ENCODE data around the gene CPEB2.

CPEB2 gene

GRCh38 chr4:15007201-15007600 is 4.9 kb downstream of the CPEB2 start:
- DNase-seq (ENCODE audit: low read depth, low spot score): no peak
- H3K27ac ChIP-seq: no peak overlapping the region

DNA sequence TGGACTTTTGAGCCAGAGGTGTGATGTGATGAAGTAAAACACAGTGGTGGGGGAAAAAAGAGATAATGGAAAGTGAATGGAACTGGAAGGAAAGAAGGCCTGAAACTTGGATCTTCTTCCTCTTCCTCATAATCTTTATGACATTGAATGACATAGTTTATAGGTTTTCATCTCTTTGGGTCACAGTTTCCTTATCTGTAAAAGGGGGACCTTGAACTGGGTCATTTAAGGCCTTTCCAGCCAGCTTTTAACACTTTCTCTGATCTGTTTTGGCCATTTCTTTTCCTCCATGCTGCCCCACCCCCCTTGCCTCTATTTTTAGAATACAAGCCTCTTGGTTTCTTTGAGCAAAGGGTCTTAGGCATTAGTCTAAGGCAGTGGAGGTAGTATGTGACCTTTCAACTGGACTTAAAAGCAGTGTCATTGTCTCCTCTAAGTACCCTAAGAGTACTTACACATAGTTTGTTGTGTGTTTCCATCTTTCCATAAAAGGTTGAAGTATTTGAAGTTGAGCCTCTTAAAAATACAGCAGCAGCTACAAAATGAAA is 7.8 kb downstream of the CPEB2 start:
- DNase-seq (ENCODE audit: low read depth, low spot score): no peak
- H3K27ac ChIP-seq: no peak overlapping the region

DNA sequence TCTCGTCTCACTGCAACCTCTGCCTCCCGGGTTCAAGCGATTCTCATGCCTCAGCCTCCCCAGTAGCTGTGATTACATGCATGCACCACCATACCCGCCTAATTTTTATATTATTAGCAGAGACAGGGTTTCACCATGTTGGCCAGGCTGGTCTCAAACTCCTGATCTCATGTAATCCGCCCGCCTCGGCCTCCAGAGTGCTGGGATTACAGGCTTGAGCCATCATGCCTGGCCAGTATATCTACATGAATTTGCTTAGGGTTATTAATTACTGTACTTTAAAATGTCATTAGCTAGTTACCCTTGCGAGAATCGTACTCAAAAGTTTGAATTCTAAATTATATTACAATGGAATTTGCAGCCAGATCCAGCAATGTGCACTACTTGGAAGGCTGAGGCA is 8.9 kb downstream of the CPEB2 start:
- no peak overlapping the region for H3K27ac ChIP-seq
- DNase-seq (ENCODE audit: low read depth, low spot score): no peak

DNA sequence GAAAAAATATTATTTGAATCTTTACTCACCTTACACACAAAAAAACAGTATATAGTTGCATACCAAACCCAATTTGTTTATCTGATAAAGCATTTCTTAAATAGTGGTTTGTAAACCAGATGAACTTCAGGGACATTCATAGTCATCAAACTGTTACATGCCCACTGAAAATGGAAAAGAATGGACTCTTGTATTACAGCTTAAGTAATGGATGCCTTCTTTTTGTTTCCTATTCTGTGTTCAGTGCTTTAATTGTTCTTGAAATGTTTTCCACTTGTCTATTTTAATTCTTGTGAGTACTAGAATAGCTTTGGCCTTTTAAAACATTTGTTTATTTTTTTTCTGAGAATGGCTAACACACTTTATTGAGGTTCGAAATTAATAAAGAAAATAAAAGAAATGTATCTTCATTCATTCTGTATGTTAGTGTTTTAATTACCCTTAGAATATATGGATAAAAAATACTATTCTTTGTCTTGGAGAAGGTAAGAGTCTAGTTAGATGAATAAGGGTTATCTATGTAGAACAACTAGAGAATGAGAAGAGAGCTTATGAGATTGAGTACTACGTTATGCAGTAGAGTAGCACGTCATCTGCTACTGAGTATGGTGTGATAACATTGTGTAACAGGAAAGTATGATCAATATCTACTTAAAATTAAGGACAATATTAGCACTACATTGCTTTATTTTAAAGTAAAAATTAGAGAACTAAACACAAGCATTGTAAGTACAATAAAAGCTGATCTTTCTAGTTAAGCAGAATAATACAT is 9.9 kb downstream of the CPEB2 start:
- H3K27ac ChIP-seq: no peak overlapping the region

GRCh38 chr4:15013585-15013984 is 11.3 kb downstream of the CPEB2 start:
- H3K27ac ChIP-seq: no peak overlapping the region

More for the DNA sequence above, 9.9 kb downstream of the CPEB2 start:
- DNase-seq (ENCODE audit: low read depth, low spot score): no peak

GRCh38 chr4:15015170-15015569 is 12.9 kb downstream of the CPEB2 start:
- H3K27ac ChIP-seq: no peak overlapping the region
- no peak for DNase-seq (ENCODE audit: low read depth, low spot score)

More at GRCh38 chr4:15013585-15013984, 11.3 kb downstream of the CPEB2 start:
- DNase-seq (ENCODE audit: low read depth, low spot score): no peak

DNA sequence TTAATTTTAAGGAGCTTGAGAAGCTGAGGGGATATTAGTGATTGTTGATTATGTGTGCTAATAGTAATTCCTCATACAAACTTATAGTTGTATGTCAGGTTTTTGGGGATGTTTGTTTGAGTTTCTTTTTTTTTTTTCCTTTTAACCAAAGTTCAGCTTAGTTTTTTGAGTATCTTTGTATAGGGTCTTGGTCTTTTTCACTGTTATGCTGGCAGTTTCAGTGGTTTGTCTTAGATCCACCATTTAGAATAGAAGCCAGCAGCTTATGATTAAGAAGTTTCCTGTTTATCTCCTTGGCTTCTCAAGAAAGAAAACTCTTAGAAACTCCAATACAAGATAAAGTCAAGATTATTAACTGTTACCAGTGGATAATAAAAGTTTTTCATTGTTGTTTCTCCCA is 16.1 kb downstream of the CPEB2 start:
- no peak overlapping the region for H3K27ac ChIP-seq
- no peak for DNase-seq (ENCODE audit: low read depth, low spot score)

- DNase-seq (ENCODE audit: low read depth, low spot score): no peak
- H3K27ac ChIP-seq: no peak overlapping the region
These were observed 18.4 kb downstream of the CPEB2 start for GRCh38 chr4:15020502-15021286.

GRCh38 chr4:15021311-15021710 is 19.0 kb downstream of the CPEB2 start:
- DNase-seq (ENCODE audit: low read depth, low spot score): no peak
- no peak overlapping the region for H3K27ac ChIP-seq

GRCh38 chr4:15021946-15022345 is 19.7 kb downstream of the CPEB2 start:
- DNase-seq (ENCODE audit: low read depth, low spot score): no peak
- H3K27ac ChIP-seq: no peak overlapping the region

GRCh38 chr4:15024386-15024785 is 22.1 kb downstream of the CPEB2 start:
- no peak overlapping the region for H3K27ac ChIP-seq
- DNase-seq (ENCODE audit: low read depth, low spot score): no peak

GRCh38 chr4:15025693-15026092 is 23.4 kb downstream of the CPEB2 start:
- H3K27ac ChIP-seq: no peak overlapping the region
- no peak for DNase-seq (ENCODE audit: low read depth, low spot score)

DNA sequence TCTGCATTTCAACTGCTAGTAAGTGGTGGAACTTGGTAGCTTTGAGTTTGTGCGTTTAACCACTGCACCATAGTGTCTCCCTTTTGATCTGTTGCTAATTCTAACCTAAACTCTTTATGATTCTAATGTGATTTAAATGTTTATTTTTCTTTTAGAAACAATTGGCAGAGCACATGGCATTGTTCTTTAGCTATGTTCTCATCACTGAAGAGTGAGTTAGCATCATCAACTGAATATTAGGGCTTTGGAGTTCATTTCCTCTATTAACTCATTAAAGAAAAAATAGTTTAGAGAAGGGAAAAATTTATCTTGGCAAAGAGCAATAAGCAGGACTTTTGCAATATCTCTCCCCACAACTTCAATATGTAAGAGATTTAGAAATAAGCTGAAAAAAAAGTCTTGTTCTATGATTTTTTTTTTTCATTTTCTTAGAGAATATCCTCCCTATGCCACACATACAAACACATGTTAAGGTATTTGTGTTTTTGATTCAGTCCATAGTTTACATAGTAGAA is 25.7 kb downstream of the CPEB2 start:
- DNase-seq (ENCODE audit: low read depth, low spot score): no peak
- no peak overlapping the region for H3K27ac ChIP-seq

DNA sequence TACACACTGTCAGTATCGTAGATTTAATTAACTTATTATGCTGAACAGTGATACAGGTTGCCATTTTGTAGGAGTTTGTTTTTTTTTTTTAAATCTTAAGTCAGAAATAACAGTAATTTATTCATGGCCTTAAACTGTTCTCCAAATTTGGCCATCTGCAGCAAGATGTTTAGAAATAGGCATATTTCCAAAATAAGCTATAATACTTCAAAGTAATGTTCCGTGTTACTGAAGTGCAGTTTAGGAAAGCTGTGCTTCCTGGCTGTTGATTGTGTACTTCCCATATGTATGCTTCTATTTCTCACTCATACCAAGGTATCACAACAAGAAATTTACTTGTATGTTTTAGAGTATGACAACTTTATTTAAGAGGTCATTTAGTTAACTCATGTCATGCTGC is 28.9 kb downstream of the CPEB2 start:
- H3K27ac ChIP-seq: peak overlapping the region; percentile 50
- DNase-seq (ENCODE audit: low read depth, low spot score): no peak

DNA sequence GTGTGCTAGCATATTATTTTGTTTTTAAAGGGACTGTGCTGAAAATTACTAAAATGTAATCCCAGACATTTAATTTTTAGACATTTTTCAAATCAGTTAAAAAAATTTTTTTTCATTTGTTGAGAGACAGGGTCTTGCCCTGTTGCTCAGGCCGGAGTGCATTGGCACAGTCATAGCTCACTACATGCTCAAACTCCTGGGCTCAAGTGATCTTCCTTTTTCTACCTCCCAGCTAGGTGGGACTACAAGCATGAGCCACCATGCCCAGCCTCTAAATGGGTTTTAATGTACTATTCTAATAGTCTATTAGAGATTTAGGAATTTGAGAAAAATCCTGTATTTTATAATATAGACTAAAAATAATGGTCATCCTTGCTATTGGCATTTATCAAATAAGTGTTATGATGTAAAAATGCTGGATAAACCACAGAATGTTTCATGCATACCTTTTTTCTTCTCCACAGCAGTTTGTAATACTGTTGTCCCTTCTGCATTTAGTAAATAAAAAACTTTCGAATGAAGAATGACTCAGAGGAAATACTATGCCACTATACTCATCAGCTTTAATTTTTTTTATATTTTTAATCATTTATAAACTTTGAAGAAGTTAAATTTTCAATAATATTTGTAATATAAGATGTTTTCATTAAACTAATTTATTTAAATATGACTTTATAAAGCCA is 29.9 kb downstream of the CPEB2 start:
- H3K27ac ChIP-seq: peak overlapping the region; percentile 50
- DNase-seq (ENCODE audit: low read depth, low spot score): no peak

DNA sequence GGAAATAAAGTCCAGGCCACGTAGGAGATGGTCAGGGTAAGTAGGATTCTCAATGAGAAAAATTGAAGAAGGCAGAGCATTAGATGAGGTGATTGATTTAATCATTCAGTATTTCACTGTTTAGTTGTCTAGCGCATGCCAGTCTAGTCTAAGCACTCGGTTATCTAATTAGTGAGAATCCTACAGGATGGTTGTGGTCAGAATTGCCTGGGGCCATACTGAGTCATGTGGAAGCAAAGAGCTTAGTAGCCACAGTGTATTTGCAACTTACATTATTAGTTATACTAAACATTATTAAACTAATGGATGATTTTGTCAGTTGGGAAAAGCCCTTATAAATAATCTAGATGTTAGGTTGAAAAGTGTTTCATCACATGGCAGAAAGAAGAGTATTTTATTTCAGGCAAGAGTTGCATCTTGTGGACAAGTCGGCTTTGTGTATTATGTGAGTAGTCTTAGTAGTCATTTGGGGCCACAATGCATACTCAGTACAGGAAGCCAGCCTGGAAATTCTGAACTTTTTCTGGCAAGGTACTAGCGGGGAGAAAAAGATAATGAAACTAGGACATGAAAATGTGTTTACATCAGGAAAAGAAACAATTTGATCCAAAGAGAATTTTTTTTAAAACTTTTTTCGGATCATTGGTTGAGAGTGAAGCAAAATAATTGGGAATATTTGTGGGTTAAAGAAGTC is 31.9 kb downstream of the CPEB2 start:
- peak overlapping the region; percentile 50 for H3K27ac ChIP-seq
- DNase-seq (ENCODE audit: low read depth, low spot score): peak; percentile 39

DNA sequence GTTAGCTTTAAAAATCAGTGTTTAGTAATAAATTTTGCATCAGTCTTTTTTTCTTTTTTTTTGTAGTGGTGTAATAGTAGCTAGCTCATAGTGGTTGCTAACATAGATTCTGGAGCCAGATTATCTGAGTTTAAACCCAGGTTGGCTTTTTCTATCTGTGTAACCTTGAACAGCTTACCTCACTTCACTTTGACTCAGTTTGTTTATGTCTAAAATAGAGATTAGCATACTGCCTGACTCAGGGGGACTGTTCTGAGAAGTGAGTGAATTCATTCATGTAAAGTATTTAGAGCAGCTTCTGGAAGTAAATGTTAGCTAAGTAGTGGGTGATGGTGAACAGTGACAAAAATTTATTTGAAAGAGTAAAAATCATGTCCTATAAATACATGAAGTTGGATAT is 32.9 kb downstream of the CPEB2 start:
- no peak for DNase-seq (ENCODE audit: low read depth, low spot score)
- no peak overlapping the region for H3K27ac ChIP-seq

DNA sequence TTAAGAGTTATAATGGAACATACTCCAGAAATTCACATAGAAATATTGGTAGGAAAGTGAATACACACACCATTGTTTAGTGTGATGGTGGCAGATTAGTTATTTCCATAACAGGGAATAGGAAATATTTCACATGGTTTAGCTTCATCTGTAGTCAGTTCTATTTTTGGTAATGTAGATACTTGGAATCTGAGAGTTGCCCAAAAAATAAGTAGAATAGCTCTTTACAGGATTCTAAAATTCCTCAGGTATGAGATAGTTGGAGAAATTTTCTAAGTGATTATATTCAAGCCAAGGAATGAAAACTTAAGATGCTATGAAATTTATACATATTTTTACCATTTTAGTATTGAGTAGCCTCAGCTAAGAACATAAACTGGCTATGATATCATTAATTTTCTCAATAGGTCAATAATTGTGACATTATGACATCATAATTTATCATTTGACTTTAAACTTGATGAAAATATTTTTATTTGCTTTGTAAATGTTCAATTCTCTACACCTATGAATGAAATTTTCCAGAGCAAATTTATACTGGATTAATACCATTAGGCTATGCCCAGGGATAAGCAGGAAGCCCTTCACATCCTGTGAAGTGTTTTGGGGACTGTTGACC is 35.8 kb downstream of the CPEB2 start:
- no peak overlapping the region for H3K27ac ChIP-seq
- DNase-seq (ENCODE audit: low read depth, low spot score): no peak

DNA sequence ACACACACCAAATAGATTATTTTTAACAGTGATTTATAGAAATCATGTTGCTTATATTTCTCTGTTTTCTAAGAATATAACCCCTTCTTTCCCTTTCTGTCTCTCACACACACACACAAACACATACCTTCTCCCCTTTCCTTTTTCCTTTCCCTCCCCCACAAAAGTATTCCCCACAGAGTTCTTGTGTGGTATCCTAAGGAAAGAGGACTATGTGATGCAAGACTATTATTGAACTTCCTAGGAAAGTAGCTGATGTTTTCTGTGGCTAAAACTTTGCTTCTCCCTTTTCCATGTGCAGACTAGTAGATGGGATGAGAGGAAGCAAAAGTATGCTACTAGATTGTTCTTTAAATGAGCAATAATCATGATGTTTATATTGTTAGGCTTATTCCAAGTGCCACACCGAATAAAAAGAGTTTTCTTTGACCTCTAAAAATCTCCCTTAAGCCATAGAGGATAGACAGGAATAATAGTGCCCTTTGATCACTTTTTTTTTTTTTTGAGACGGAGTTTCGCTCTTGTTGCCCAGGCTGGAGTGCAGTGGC is 38.7 kb downstream of the CPEB2 start:
- H3K27ac ChIP-seq: no peak overlapping the region
- no peak for DNase-seq (ENCODE audit: low read depth, low spot score)

All from epithelial cell of prostate (primary cell).